Naive thymus-derived CD4-positive, alpha-beta T cell (primary cell): ENCODE results near the gene DDR1. TPM values are rescaled to one million over a fixed set of nuclear protein-coding genes. Genes with fewer than 3 reads are reported as not detected.

Experiments used
- ATAC-seq: fragments of 150-1000 bp; cut with Tn5 transposase; 2 replicates; pipeline ENCODE4 v1.10.0; 2021; ENCODE audit warnings: mild to moderate bottlenecking, moderate library complexity
- CTCF ChIA-PET: fragments of 350-600 bp; sonication (Branson Sonifier 250); formaldehyde crosslinking; loops from one replicate; lab custom pipeline; 2021; ENCODE audit warnings: antibody characterized with exemption; lab: Charles Lee
- POLR2A ChIA-PET: fragments of 350-600 bp; sonication (Branson Sonifier 250); formaldehyde crosslinking; loops from one replicate; lab custom pipeline; 2021; ENCODE audit warnings: antibody characterized with exemption, inconsistent platforms; lab: Charles Lee
- DNase-seq, 9 donors: peaks; one replicate each; pipeline versions ENCODE4 v3.0.0 to v3.0.0-alpha.2; 2020 to 2022; ENCODE audit warnings: mixed read lengths in 1 of 9
- H3K27ac ChIP-seq: one replicate; pipeline ENCODE4 v1.7.0; 2013; ENCODE audit warnings: mild to moderate bottlenecking, low read depth, low read length, moderate library complexity
- H3K27me3 ChIP-seq, 2 donors: one replicate each; pipeline ENCODE4 v1.7.0; 2013; ENCODE audit warnings: low read length in 2 of 2, mild to moderate bottlenecking in 2 of 2, moderate library complexity in 2 of 2; ENCODE audit not compliant: control insufficient read depth in 2 of 2, insufficient read depth in 2 of 2
- H3K36me3 ChIP-seq, 3 experiments: 1 replicate in 2 of 3; 2 replicates in 1 of 3; pipeline ENCODE4 v1.7.0; 2013; ENCODE audit warnings: low read length in 3 of 3, mild to moderate bottlenecking in 3 of 3, moderate library complexity in 1 of 3; ENCODE audit not compliant: insufficient read depth in 3 of 3, control insufficient read depth in 2 of 3
- H3K4me1 ChIP-seq, 2 donors: one replicate each; pipeline ENCODE4 v1.7.0; 2013; ENCODE audit warnings: low read length in 2 of 2, mild to moderate bottlenecking in 2 of 2, moderate library complexity in 1 of 2; ENCODE audit not compliant: control insufficient read depth in 2 of 2, insufficient read depth in 2 of 2
- H3K4me3 ChIP-seq: 2 replicates; pipeline ENCODE4 v1.7.0; 2013; ENCODE audit warnings: mild to moderate bottlenecking, low read length
- H3K9me3 ChIP-seq, 3 experiments: 1 replicate in 2 of 3; 2 replicates in 1 of 3; pipeline ENCODE4 v1.7.0; 2013; ENCODE audit warnings: low read length in 3 of 3; ENCODE audit not compliant: control insufficient read depth in 2 of 3
- H3K27ac Mint-ChIP-seq, 9 donors: one replicate each; pipeline ENCODE4 v1.8.0; 2020 to 2022; ENCODE audit warnings: mixed read lengths in 9 of 9, mild to moderate bottlenecking in 8 of 9, moderate library complexity in 5 of 9, inconsistent platforms in 2 of 9
- H3K27me3 Mint-ChIP-seq, 5 donors: one replicate each; pipeline ENCODE4 v1.8.0; 2021 to 2022; ENCODE audit warnings: mixed read lengths in 5 of 5, mild to moderate bottlenecking in 1 of 5
- H3K36me3 Mint-ChIP-seq, 5 donors: one replicate each; pipeline ENCODE4 v1.8.0; 2020 to 2022; ENCODE audit warnings: mixed read lengths in 5 of 5, mild to moderate bottlenecking in 3 of 5, inconsistent platforms in 1 of 5
- H3K4me1 Mint-ChIP-seq, 7 donors: one replicate each; pipeline ENCODE4 v1.8.0; 2020 to 2022; ENCODE audit warnings: mixed read lengths in 7 of 7, mild to moderate bottlenecking in 3 of 7, inconsistent platforms in 1 of 7
- H3K4me3 Mint-ChIP-seq, 10 donors: one replicate each; pipeline ENCODE4 v1.8.0; 2020 to 2022; ENCODE audit warnings: mild to moderate bottlenecking in 10 of 10, mixed read lengths in 10 of 10, moderate library complexity in 6 of 10, inconsistent platforms in 2 of 10
- H3K9me3 Mint-ChIP-seq, 11 donors: one replicate each; pipeline ENCODE4 v1.8.0; 2020 to 2022; ENCODE audit warnings: mixed read lengths in 11 of 11, mild to moderate bottlenecking in 4 of 11, inconsistent platforms in 1 of 11, moderate library complexity in 1 of 11
- intact Hi-C, 2 donors: fragments of 100-400 bp; cut with micrococcal nuclease; formaldehyde crosslinking; loops; one replicate each; pipeline ENCODE4 v1.15.1; 2023
- polyA plus RNA-seq, 2 donors: library from polyadenylated mRNA; unstranded; fragments of 300-500 nt; fragmentation: Illumina TruSeq; gene quantifications; one replicate each; pipeline ENCODE4 v1.2.3, GENCODE V29; 2021
- total RNA-seq, 6 experiments: library from RNA in 5 of 6; stranded (reverse) in 5 of 6; gene quantifications; 1 replicate in 5 of 6; 2 replicates in 1 of 6; pipeline ENCODE4 v1.2.3 and lab custom pipeline; 2021 to 2026

Gene DDR1
- total and polyA plus RNA-seq, 7 experiments from 2014 or later: 1.8 to 23.8 (median 17.3) TPM

DNA sequence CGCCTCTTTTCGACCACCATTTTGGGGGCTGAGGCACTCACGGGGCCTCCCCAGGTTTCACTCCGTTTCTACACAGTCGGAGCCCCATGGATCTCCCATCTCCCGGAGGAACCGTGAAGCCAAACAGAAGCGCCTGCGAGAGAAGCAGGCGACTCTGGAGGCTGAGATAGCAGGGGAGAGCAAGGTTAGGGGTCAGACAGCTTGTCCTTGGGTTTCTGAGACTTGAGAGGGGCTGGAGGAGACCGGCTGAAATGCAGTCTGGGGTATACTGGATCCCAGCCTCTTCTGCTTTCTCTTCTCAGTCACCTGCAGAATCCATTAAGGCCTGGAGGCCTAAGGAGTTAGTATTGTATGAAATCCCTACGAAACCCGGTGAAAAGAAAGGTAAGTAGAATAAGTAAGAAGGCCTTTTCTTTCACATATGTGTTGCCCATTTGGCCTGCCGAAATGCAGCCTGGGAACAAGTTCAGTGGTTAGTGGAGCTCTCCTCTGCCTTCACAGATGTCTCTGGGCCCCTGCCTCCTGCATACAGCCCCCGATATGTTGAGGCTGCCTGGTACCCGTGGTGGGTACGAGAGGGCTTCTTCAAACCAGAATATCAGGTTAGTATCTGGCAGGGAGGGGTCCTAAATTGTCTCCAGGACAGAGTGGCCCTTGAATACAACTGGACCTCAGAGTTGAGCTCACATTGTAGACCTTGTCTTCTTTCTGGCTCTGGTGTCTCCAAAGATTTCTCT is 30.7 kb downstream of the DDR1 start:
- peak overlapping the region; percentile 87 to 96 (median 92) for H3K4me3 Mint-ChIP-seq
- POLR2A ChIA-PET: interaction anchor here (0.8 to 1.6 kb wide), 3 partner anchors 8 to 172 kb away, joined by 4 to 5 read pairs (median 5); no protein-coding TSS in a partner anchor
- intact Hi-C loops: loop anchor here (1.0 to 2.0 kb wide), 11 partner anchors 29 to 244 kb away; partner anchors contain the start of genes DDR1 (in 1 of the 2) and TCF19 (in 1 of the 2)
- DNase-seq (peak in 4 of 9 donors; percentile 1 to 7 (median 2)), ATAC-seq (no peak)
- H3K27ac Mint-ChIP-seq: peak overlapping the region; percentile 81 to 93 (median 89)
- no peaks in the 10 kb centered on the region for H3K9me3 Mint-ChIP-seq
- peaks cover 13 to 17% of the 10 kb centered on the region in 2 donors for H3K4me1 ChIP-seq
- H3K27ac ChIP-seq: peak overlapping the region; percentile 78
- no peaks in the 10 kb centered on the region for H3K9me3 ChIP-seq
- H3K27me3 ChIP-seq: no peaks in the 10 kb centered on the region
- no peaks in the 10 kb centered on the region for H3K27me3 Mint-ChIP-seq
- peaks cover 22 to 45% (median 36%) of the 10 kb centered on the region in 7 donors for H3K4me1 Mint-ChIP-seq
- H3K36me3 Mint-ChIP-seq: peaks cover 12 to 42% (median 13%) of the 10 kb centered on the region in 5 donors
- H3K4me3 ChIP-seq: peak overlapping the region; percentile 64
- H3K36me3 ChIP-seq: peaks cover 0 to 47% (median 0%) of the 10 kb centered on the region in 3 experiments
- CTCF ChIA-PET: interaction anchor here (0.6 to 4.2 kb wide), 14 partner anchors 36 to 1271 kb away, joined by 3 to 28 read pairs (median 3); partner anchors contain the start of gene PSORS1C1

- DNase-seq: peak in 6 of 9 donors; percentile 8 to 45 (median 35)
- ChIA-PET POLR2A (interaction anchor here (0.6 to 1.6 kb wide), 4 partner anchors 9 to 172 kb away, joined by 4 to 5 read pairs (median 4); no protein-coding TSS in a partner anchor), CTCF (interaction anchor here (0.6 to 4.2 kb wide), 14 partner anchors 37 to 1271 kb away, joined by 3 to 28 read pairs (median 3); partner anchors contain the start of gene PSORS1C1)
- Mint-ChIP-seq H3K27ac (peak overlapping the region in 8 of 9 donors; percentile 54 to 89 (median 86)), H3K9me3 (no peaks in the 10 kb centered on the region), H3K4me3 (peak overlapping the region; percentile 87 to 96 (median 92)), H3K36me3 (peaks cover 12 to 47% (median 13%) of the 10 kb centered on the region in 5 donors), H3K27me3 (no peaks in the 10 kb centered on the region), H3K4me1 (peaks cover 22 to 45% (median 36%) of the 10 kb centered on the region in 7 donors)
- peaks cover 13 to 17% of the 10 kb centered on the region in 2 donors for H3K4me1 ChIP-seq
- no peak overlapping the region for H3K27ac ChIP-seq
- no peak for ATAC-seq
- H3K4me3 ChIP-seq: no peak overlapping the region
- intact Hi-C loops: loop anchor here (1.0 to 2.0 kb wide), 10 partner anchors 31 to 243 kb away; partner anchors contain the start of genes DDR1 (in 1 of the 2) and TCF19 (in 1 of the 2)
- no peaks in the 10 kb centered on the region for H3K9me3 ChIP-seq
- H3K27me3 ChIP-seq: no peaks in the 10 kb centered on the region
- peaks cover 0 to 50% (median 5%) of the 10 kb centered on the region in 3 experiments for H3K36me3 ChIP-seq
These were observed 31.2 kb downstream of the DDR1 start for GRCh38 chr6:30915591-30915946.

DNA sequence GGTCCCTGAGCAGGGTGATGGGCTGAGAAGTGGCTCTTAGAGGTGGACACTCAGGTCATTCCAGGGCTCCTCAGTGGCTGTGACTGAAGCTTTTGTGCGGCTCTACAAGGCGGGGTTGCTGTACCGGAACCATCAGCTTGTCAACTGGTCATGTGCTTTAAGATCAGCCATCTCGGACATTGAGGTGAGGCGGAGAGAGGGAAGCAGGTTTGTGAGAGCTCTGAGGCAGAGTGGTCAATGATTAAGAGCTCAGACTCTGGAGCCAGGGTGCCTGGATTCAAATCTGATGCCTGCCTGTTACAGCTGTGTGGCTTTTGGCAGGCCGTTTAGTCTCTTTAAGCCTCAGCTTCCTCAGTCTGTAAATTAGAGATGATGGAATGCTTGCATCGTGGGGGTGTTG is 32.7 kb downstream of the DDR1 start:
- H3K4me1 Mint-ChIP-seq: peaks cover 23 to 45% (median 36%) of the 10 kb centered on the region in 7 donors
- peaks cover 13 to 17% of the 10 kb centered on the region in 2 donors for H3K4me1 ChIP-seq
- ATAC-seq (no peak), DNase-seq (no peak)
- H3K9me3 ChIP-seq: no peaks in the 10 kb centered on the region
- H3K9me3 Mint-ChIP-seq: no peaks in the 10 kb centered on the region
- H3K36me3 ChIP-seq: peaks cover 0 to 52% (median 5%) of the 10 kb centered on the region in 3 experiments
- no peak overlapping the region for H3K27ac ChIP-seq
- H3K4me3 Mint-ChIP-seq: no peak overlapping the region
- H3K36me3 Mint-ChIP-seq: peaks cover 5 to 39% (median 13%) of the 10 kb centered on the region in 5 donors
- no peaks in the 10 kb centered on the region for H3K27me3 ChIP-seq
- H3K27ac Mint-ChIP-seq: no peak overlapping the region
- H3K4me3 ChIP-seq: no peak overlapping the region
- ChIA-PET POLR2A (no interaction called here), CTCF (interaction anchor here (0.7 to 4.2 kb wide), 4 partner anchors 152 to 198 kb away, joined by 3 to 28 read pairs (median 18); partner anchors contain the start of gene PSORS1C1)
- intact Hi-C loops: no loop called here
- no peaks in the 10 kb centered on the region for H3K27me3 Mint-ChIP-seq

DNA sequence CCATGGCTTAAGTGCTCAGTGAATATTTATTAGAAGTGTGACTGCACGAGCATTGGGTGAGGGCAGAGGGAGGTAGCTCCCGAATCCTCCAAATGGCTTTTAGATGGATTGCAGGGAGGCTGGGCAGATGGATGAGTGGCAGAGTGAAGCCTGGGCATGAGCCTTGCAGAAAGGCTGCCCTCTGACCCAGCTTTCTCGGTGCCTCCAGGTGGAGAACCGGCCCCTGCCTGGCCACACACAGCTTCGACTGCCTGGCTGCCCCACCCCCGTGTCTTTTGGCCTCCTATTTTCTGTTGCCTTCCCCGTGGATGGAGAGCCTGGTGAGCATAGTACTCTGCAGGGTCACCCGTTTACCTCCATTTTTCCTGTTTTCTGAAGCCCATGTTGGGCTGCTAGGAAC is 33.2 kb downstream of the DDR1 start:
- peaks cover 23 to 41% (median 35%) of the 10 kb centered on the region in 7 donors for H3K4me1 Mint-ChIP-seq
- H3K36me3 Mint-ChIP-seq: peaks cover 4 to 38% (median 17%) of the 10 kb centered on the region in 5 donors
- DNase-seq (no peak), ATAC-seq (no peak)
- Histone ChIP-seq H3K4me1 (peaks cover 13 to 17% of the 10 kb centered on the region in 2 donors), H3K27me3 (no peaks in the 10 kb centered on the region), H3K4me3 (no peak overlapping the region), H3K36me3 (peaks cover 0 to 56% (median 5%) of the 10 kb centered on the region in 3 experiments), H3K9me3 (no peaks in the 10 kb centered on the region), H3K27ac (no peak overlapping the region)
- H3K27me3 Mint-ChIP-seq: no peaks in the 10 kb centered on the region
- ChIA-PET CTCF (interaction anchor here (0.7 to 4.2 kb wide), 2 partner anchors 169 to 198 kb away, joined by 3 to 20 read pairs; partner anchors contain the start of gene PSORS1C1), POLR2A (no interaction called here)
- intact Hi-C loops: no loop called here
- no peak overlapping the region for H3K27ac Mint-ChIP-seq
- H3K4me3 Mint-ChIP-seq: no peak overlapping the region
- no peaks in the 10 kb centered on the region for H3K9me3 Mint-ChIP-seq

DNA sequence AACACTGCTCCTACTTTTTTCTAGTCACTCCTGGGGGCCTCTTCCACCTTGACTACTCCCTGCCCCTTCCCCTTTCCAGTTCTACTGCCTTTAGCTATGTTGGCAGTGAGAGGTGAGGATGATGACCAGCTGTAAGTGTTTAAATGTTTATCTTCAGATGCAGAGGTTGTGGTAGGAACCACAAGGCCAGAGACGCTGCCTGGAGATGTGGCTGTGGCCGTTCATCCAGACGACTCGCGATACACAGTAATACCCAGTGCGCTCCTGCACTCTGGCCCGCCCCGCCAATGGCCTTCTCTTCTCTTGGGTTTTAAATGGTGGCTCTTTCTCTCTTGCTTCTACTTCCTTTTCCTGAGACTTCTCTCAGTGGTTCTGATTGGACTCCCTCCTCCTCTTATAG is 34.4 kb downstream of the DDR1 start:
- H3K27ac ChIP-seq: no peak overlapping the region
- Mint-ChIP-seq H3K9me3 (no peaks in the 10 kb centered on the region), H3K4me3 (peak overlapping the region in 1 of 10 donors; percentile 2), H3K27me3 (no peaks in the 10 kb centered on the region), H3K27ac (peak overlapping the region in 2 of 9 donors; percentile 49 to 73), H3K4me1 (peaks cover 22 to 32% (median 26%) of the 10 kb centered on the region in 7 donors), H3K36me3 (peaks cover 4 to 46% (median 15%) of the 10 kb centered on the region in 5 donors)
- no peaks in the 10 kb centered on the region for H3K27me3 ChIP-seq
- DNase-seq (no peak), ATAC-seq (no peak)
- ChIA-PET CTCF (interaction anchor here (1.1 to 4.2 kb wide), 2 partner anchors 161 to 168 kb away, joined by 3 to 20 read pairs; no protein-coding TSS in a partner anchor), POLR2A (interaction anchor here (0.6 to 1.2 kb wide), 2 partner anchors 34 to 151 kb away, joined by 3 read pairs; partner anchors contain the start of gene DDR1)
- H3K36me3 ChIP-seq: peaks cover 0 to 68% (median 5%) of the 10 kb centered on the region in 3 experiments
- intact Hi-C loops: no loop called here
- no peak overlapping the region for H3K4me3 ChIP-seq
- H3K9me3 ChIP-seq: no peaks in the 10 kb centered on the region
- H3K4me1 ChIP-seq: peaks cover 9 to 11% of the 10 kb centered on the region in 2 donors

DNA sequence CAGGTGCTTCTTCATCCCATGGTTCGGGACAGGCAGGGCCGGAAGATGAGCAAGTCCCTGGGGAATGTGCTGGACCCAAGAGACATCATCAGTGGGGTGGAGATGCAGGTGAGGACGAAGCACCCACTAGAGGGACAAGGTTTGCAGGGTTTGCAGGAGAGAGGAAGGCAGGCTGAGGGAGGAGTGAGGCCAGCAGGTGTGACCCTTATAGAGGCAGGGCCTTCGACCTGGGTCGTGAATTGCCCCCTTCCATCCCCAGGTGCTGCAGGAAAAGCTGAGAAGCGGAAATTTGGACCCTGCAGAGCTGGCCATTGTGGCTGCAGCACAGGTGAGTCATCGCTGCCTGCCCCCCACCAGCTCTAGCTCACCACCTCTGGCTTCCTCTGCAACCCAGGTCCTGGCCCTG is 38.1 kb downstream of the DDR1 start:
- Histone ChIP-seq H3K9me3 (no peaks in the 10 kb centered on the region), H3K4me1 (no peaks in the 10 kb centered on the region), H3K27me3 (no peaks in the 10 kb centered on the region), H3K27ac (no peak overlapping the region), H3K36me3 (peaks cover 0 to 88% (median 5%) of the 10 kb centered on the region in 3 experiments), H3K4me3 (no peak overlapping the region)
- intact Hi-C loops: no loop called here
- Mint-ChIP-seq H3K4me1 (peaks cover 0 to 4% (median 3%) of the 10 kb centered on the region in 7 donors), H3K27ac (peak overlapping the region in 1 of 9 donors; percentile 38), H3K9me3 (no peaks in the 10 kb centered on the region), H3K27me3 (no peaks in the 10 kb centered on the region), H3K36me3 (peaks cover 9 to 47% (median 13%) of the 10 kb centered on the region in 5 donors), H3K4me3 (no peak overlapping the region)
- ATAC-seq: no peak
- POLR2A ChIA-PET: no interaction called here
- CTCF ChIA-PET: interaction anchor here (1.1 kb wide), 1 partner anchor 165 kb away, joined by 3 read pairs; no protein-coding TSS in a partner anchor
- DNase-seq: no peak
